NCI-H1694 (cell line): Measurements from ENCODE around the gene CX3CL1.
"Not testable (repeated sequence)": the region's sequence is repeated elsewhere in the genome, so short reads cannot be mapped to it uniquely, and the experiment has no call there.

ENCODE experiments used
- DNase-seq: peaks from one replicate; lab custom pipeline; 2025; lab: John Stamatoyannopoulos, UW

CX3CL1 gene

GRCh38 chr16:57382535-57383275 is 10.4 kb downstream of the CX3CL1 start:
- no peak for DNase-seq

- DNase-seq: no peak
These were observed 11.3 kb downstream of the CX3CL1 start for GRCh38 chr16:57383276-57384247.

- no peak for DNase-seq
These were observed 12.2 kb downstream of the CX3CL1 start for GRCh38 chr16:57384248-57385070.

- DNase-seq: no peak
These were observed 12.8 kb downstream of the CX3CL1 start for GRCh38 chr16:57385083-57385482.

- no peak for DNase-seq
These were observed 14.2 kb downstream of the CX3CL1 start for GRCh38 chr16:57386381-57386951.

GRCh38 chr16:57387598-57388354 is 15.5 kb downstream of the CX3CL1 start:
- no peak for DNase-seq

- no peak for DNase-seq
These were observed 16.2 kb downstream of the CX3CL1 start for GRCh38 chr16:57388359-57389086.

GRCh38 chr16:57389087-57389468 is 16.8 kb downstream of the CX3CL1 start:
- no peak for DNase-seq

- no peak for DNase-seq
These were observed 18.5 kb downstream of the CX3CL1 start for GRCh38 chr16:57390636-57391295.

- DNase-seq: no peak
These were observed 19.0 kb downstream of the CX3CL1 start for GRCh38 chr16:57391300-57391699.

GRCh38 chr16:57391708-57392107 is 19.4 kb downstream of the CX3CL1 start:
- no peak for DNase-seq

GRCh38 chr16:57392694-57393093 is 20.4 kb downstream of the CX3CL1 start:
- DNase-seq: no peak

GRCh38 chr16:57394444-57394843 is 22.2 kb downstream of the CX3CL1 start:
- DNase-seq: no peak

- DNase-seq: no peak
These were observed 22.7 kb downstream of the CX3CL1 start for GRCh38 chr16:57395026-57395425.

GRCh38 chr16:57396786-57397185 is 24.5 kb downstream of the CX3CL1 start:
- DNase-seq: no peak

GRCh38 chr16:57397493-57397892 is 25.2 kb downstream of the CX3CL1 start:
- not testable (repeated sequence) for DNase-seq

- DNase-seq: no peak
These were observed 29.8 kb downstream of the CX3CL1 start for GRCh38 chr16:57401943-57402640.

GRCh38 chr16:57403965-57404817 is 31.9 kb downstream of the CX3CL1 start, which contains the start of gene CCL17:
CCL17 (plus strand) TSS chr16:57404767; CDS start chr16:57413933, 9,166 bp downstream.
- DNase-seq: no peak
